ENCODE data around the gene C6orf118.

The C6orf118 gene

GRCh38 chr6:165321555-165322145 lies 12.2 kb upstream of the C6orf118 start:
- Histone ChIP-seq H3K27me3 (ENCODE audit: insufficient read depth, low read depth) (no peaks in the 10 kb centered on the region), H3K4me3 (IDR thresholded peaks at IDR 0.05; ENCODE audit: insufficient read depth, low read depth, low read length) (no peak overlapping the region), H3K27ac (no peak overlapping the region), H3K79me2 (ENCODE audit: insufficient read depth, low read depth) (no peaks in the 10 kb centered on the region), H3K4me2 (no peak overlapping the region), H2AFZ (ENCODE audit: low read depth) (no peak overlapping the region), H3K4me1 (ENCODE audit: low read depth, poor library complexity, severe bottlenecking) (no peaks in the 10 kb centered on the region), H3K36me3 (ENCODE audit: insufficient read depth) (no peaks in the 10 kb centered on the region), H4K20me1 (ENCODE audit: insufficient read depth) (no peaks in the 10 kb centered on the region), H3K9ac (no peak overlapping the region)
- TF ChIP-seq CTCF (conservative IDR thresholded peaks at IDR 0.05; ENCODE audit: low read depth, low read length): no peak

GRCh38 chr6:165321150-165321549 lies 11.7 kb upstream of the C6orf118 start:
- Histone ChIP-seq H4K20me1 (ENCODE audit: insufficient read depth) (no peaks in the 10 kb centered on the region), H3K27ac (no peak overlapping the region), H3K4me2 (no peak overlapping the region), H3K9ac (no peak overlapping the region), H3K4me3 (IDR thresholded peaks at IDR 0.05; ENCODE audit: insufficient read depth, low read depth, low read length) (no peak overlapping the region), H3K27me3 (ENCODE audit: insufficient read depth, low read depth) (no peaks in the 10 kb centered on the region), H3K4me1 (ENCODE audit: low read depth, poor library complexity, severe bottlenecking) (no peaks in the 10 kb centered on the region), H3K79me2 (ENCODE audit: insufficient read depth, low read depth) (no peaks in the 10 kb centered on the region), H2AFZ (ENCODE audit: low read depth) (no peak overlapping the region), H3K36me3 (ENCODE audit: insufficient read depth) (no peaks in the 10 kb centered on the region)
- TF ChIP-seq CTCF (conservative IDR thresholded peaks at IDR 0.05; ENCODE audit: low read depth, low read length): no peak

GRCh38 chr6:165317723-165318122 lies 8.3 kb upstream of the C6orf118 start:
- H3K36me3 ChIP-seq (ENCODE audit: insufficient read depth): no peaks in the 10 kb centered on the region
- H2AFZ ChIP-seq (ENCODE audit: low read depth): no peak overlapping the region
- H3K27ac ChIP-seq: no peak overlapping the region
- H3K9ac ChIP-seq: no peak overlapping the region
- H4K20me1 ChIP-seq (ENCODE audit: insufficient read depth): no peaks in the 10 kb centered on the region
- no peaks in the 10 kb centered on the region for H3K27me3 ChIP-seq (ENCODE audit: insufficient read depth, low read depth)
- no peak overlapping the region for H3K4me3 ChIP-seq (IDR thresholded peaks at IDR 0.05; ENCODE audit: insufficient read depth, low read depth, low read length)
- H3K4me2 ChIP-seq: no peak overlapping the region
- H3K4me1 ChIP-seq (ENCODE audit: low read depth, poor library complexity, severe bottlenecking): no peaks in the 10 kb centered on the region
- no peaks in the 10 kb centered on the region for H3K79me2 ChIP-seq (ENCODE audit: insufficient read depth, low read depth)
- TF ChIP-seq CTCF (conservative IDR thresholded peaks at IDR 0.05; ENCODE audit: low read depth, low read length): no peak

- Histone ChIP-seq H4K20me1 (ENCODE audit: insufficient read depth) (no peaks in the 10 kb centered on the region), H3K27me3 (ENCODE audit: insufficient read depth, low read depth) (no peaks in the 10 kb centered on the region), H3K9ac (no peak overlapping the region), H3K27ac (no peak overlapping the region), H2AFZ (ENCODE audit: low read depth) (no peak overlapping the region), H3K79me2 (ENCODE audit: insufficient read depth, low read depth) (no peaks in the 10 kb centered on the region), H3K4me1 (ENCODE audit: low read depth, poor library complexity, severe bottlenecking) (no peaks in the 10 kb centered on the region), H3K4me2 (no peak overlapping the region), H3K4me3 (IDR thresholded peaks at IDR 0.05; ENCODE audit: insufficient read depth, low read depth, low read length) (no peak overlapping the region), H3K36me3 (ENCODE audit: insufficient read depth) (no peaks in the 10 kb centered on the region)
- no peak for TF ChIP-seq CTCF (conservative IDR thresholded peaks at IDR 0.05; ENCODE audit: low read depth, low read length)
These were observed 2.5 kb downstream of the C6orf118 start for GRCh38 chr6:165306955-165307354.

All from KMS-11 (cell line).